Smooth muscle cell (in vitro differentiated cells): ENCODE results near the gene ARMC2. TPM values are rescaled to one million over a fixed set of nuclear protein-coding genes. Genes with fewer than 3 reads are reported as not detected.

Source experiments
- DNase-seq: peaks from one replicate; lab custom pipeline; 2025; ENCODE audit not compliant: unreplicated experiment; lab: John Stamatoyannopoulos, UW
- H2AFZ ChIP-seq: fragments of 200-600 bp; sonication (generic); 2 replicates; pipeline ENCODE4 v1.6.0; 2016; ENCODE audit warnings: antibody characterized with exemption, low read depth, mild to moderate bottlenecking
- H3F3A ChIP-seq: fragments of 200-600 bp; sonication (generic); 2 replicates; pipeline ENCODE4 v1.6.0; 2017; ENCODE audit warnings: antibody characterized with exemption, low read depth
- H3K27ac ChIP-seq: fragments of 200-600 bp; sonication (generic); 2 replicates; pipeline ENCODE4 v1.5.1; 2016; ENCODE audit warnings: low read depth, mild to moderate bottlenecking
- H3K27me3 ChIP-seq: fragments of 200-600 bp; sonication (generic); 2 replicates; pipeline ENCODE4 v1.6.1; 2016; ENCODE audit warnings: low read depth, mild to moderate bottlenecking
- H3K36me3 ChIP-seq: fragments of 200-600 bp; sonication (generic); 2 replicates; pipeline ENCODE4 v1.5.1; 2016; ENCODE audit warnings: low read depth
- H3K4me1 ChIP-seq: fragments of 200-600 bp; sonication (generic); 2 replicates; pipeline ENCODE4 v1.5.1; 2016; ENCODE audit warnings: low read depth
- H3K4me2 ChIP-seq: fragments of 200-600 bp; sonication (generic); 2 replicates; pipeline ENCODE4 v1.6.0; 2016; ENCODE audit warnings: mild to moderate bottlenecking
- H3K4me3 ChIP-seq: fragments of 200-600 bp; sonication (generic); 2 replicates; pipeline ENCODE4 v1.5.1; 2016; ENCODE audit warnings: mild to moderate bottlenecking
- H3K79me2 ChIP-seq: fragments of 200-600 bp; sonication (generic); 2 replicates; pipeline ENCODE4 v1.6.0; 2016; ENCODE audit warnings: low read depth, mild to moderate bottlenecking
- H3K9ac ChIP-seq: fragments of 200-600 bp; sonication (generic); 2 replicates; pipeline ENCODE4 v1.6.0; 2016; ENCODE audit warnings: low read depth
- H3K9me3 ChIP-seq: fragments of 200-600 bp; sonication (generic); replicated peaks from 2 replicates; pipeline ENCODE4 v1.5.1; 2016; ENCODE audit warnings: low read depth
- H4K20me1 ChIP-seq: fragments of 200-600 bp; sonication (generic); 2 replicates; pipeline ENCODE4 v1.6.0; 2016; ENCODE audit warnings: low read depth
- CTCF ChIP-seq: fragments of 200-600 bp; sonication (generic); IDR thresholded peaks from 2 replicates; pipeline ENCODE4 v1.5.1; 2017; ENCODE audit warnings: borderline replicate concordance, mild to moderate bottlenecking, antibody characterized with exemption; ENCODE audit not compliant: insufficient read depth, poor library complexity, severe bottlenecking
- WGBS: methylation state at CpG from one replicate; pipeline ENCODE4 v1.1.7; 2016; ENCODE audit warnings: low lambda C conversion rate; 5-methylcytosine and 5-hydroxymethylcytosine counted together
- polyA plus RNA-seq: library from polyadenylated mRNA; unstranded; fragments of >200 nt; fragmentation: Nextera tagmentation; extraction: Ambion mirVana; gene quantifications from 2 replicates; pipeline ENCODE4 v1.2.1, GENCODE V29; 2016
- total RNA-seq: library from RNA; depleted of rRNA; stranded (reverse); fragments of >200 nt; gene quantifications from 2 replicates; pipeline ENCODE4 v1.2.3, GENCODE V29; 2014

ARMC2 gene
- total and polyA plus RNA-seq, 2 experiments from 2014 or later, result 2.0 to 2.6 TPM

DNA sequence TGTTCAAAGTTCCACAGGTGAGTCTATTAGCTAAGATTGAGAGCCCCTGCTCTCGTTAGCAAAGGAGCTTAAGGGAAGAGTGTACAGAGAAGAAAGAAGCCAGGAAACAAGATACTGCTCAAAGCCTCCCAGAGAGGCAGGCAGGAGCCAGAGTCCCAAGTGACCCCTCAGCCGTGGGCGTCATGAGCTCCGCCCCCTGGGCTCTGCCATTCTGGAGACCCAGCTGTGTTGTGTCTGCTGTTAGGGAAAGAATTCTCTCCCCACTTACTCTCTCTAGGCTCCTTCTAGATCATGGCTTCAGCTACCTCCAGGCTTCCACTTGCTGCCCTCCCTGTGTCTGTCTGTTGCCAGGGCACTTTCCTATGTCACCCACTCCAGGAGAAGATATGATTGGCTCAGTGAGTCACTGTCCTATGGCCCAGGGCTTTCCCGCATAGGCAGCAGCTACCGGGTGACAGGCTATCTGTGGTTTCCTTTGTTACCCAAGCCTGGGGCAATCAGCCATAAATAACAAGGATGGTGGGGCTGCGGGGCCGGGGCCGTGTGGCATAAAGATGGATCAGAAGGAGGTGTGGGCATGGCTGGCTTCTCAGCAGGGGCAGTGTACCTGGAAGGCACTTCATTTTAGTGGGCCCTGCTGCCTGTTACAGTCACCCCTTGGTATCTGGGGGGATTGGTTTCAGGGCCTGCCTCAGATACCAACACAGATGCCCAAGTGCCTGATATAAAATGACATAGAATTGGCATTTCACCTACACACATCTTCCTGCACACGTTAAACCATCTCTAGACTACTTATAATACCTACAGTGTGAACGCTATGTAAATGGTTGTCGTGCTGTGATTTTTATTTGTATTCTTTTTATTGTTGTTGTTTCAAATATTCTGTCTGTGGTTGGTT lies 118.9 kb downstream of the ARMC2 start:
- DNase-seq, result no peak
- Histone ChIP-seq H3K9me3 (no peaks in the 10 kb centered on the region), H3K9ac (peak overlapping the region; percentile 7), H3K79me2 (no peaks in the 10 kb centered on the region), H2AFZ (no peak overlapping the region), H4K20me1 (no peaks in the 10 kb centered on the region), H3K4me1 (peaks cover 11% of the 10 kb centered on the region), H3F3A (no peaks in the 10 kb centered on the region), H3K36me3 (no peaks in the 10 kb centered on the region), H3K4me2 (peak overlapping the region; percentile 9), H3K27me3 (no peaks in the 10 kb centered on the region), H3K27ac (peak overlapping the region; percentile 29), H3K4me3 (no peak overlapping the region)
- TF ChIP-seq CTCF, result no peak
- 50% methylated on average over 12 of the region's 12 CpGs for WGBS

DNA sequence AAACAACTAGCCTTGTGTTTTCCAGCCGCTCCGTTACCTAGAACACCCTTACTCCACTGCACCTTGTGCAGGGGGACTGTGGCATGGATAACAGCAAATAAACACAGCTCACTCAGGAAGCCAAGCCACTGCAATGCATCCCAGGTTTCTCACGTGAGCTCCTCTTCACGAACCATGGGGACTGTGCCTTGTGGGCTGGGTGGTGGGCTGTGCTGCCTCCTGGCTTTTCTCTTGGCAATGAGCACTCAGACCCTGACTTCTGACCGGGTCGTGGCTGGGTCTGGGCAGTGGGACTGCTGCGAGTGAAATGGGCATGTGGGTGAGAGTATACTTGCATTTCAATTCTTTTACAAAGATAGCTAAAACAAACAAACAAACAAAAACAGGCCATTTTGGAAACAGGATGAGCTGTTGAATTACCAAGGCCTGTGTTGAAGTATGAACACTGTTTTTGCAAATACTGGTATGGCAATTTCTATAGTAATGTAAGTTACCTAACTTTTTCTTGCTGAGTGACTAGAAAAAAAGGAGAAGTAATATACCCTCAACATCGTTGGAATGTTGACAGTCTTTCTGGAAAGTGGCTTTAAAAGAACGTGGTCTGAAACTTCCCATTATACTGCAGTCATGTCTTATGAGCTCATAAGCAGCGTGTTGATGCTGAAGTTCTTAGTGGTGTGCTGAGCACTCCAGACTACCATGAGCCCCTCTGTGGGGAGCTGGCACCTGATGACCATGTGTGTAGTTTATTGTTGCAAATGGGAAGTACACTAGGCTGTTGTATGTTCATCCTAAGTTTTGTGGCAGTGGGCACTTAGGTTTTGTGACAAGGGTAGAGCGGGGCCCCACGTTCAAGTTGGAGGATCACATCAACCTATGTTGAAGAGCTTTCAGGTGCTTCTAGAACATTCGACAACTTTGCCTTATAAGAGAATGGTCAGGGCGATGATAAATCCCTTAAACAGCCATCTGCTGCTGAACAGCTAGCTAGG lies 120.4 kb downstream of the ARMC2 start:
- H3K4me1 ChIP-seq, result peaks cover 11% of the 10 kb centered on the region
- no peak overlapping the region for H3K9ac ChIP-seq
- H3K27me3 ChIP-seq, result no peaks in the 10 kb centered on the region
- H3K4me3 ChIP-seq, result no peak overlapping the region
- no peak overlapping the region for H2AFZ ChIP-seq
- H3K36me3 ChIP-seq, result no peaks in the 10 kb centered on the region
- H4K20me1 ChIP-seq, result no peaks in the 10 kb centered on the region
- no peak for TF ChIP-seq CTCF
- 75% methylated on average over 14 of the region's 14 CpGs for WGBS
- DNase-seq, result no peak
- H3F3A ChIP-seq, result no peaks in the 10 kb centered on the region
- no peak overlapping the region for H3K4me2 ChIP-seq
- no peaks in the 10 kb centered on the region for H3K79me2 ChIP-seq
- no peak overlapping the region for H3K27ac ChIP-seq
- H3K9me3 ChIP-seq, result no peaks in the 10 kb centered on the region

GRCh38 chr6:108969776-108970175 lies 121.6 kb downstream of the ARMC2 start:
- H3K36me3 ChIP-seq, result no peaks in the 10 kb centered on the region
- no peak overlapping the region for H3K4me3 ChIP-seq
- no peaks in the 10 kb centered on the region for H3K27me3 ChIP-seq
- H2AFZ ChIP-seq, result no peak overlapping the region
- no peaks in the 10 kb centered on the region for H4K20me1 ChIP-seq
- TF ChIP-seq CTCF, result no peak
- peak overlapping the region; percentile 64 for H3K27ac ChIP-seq
- 69% methylated on average over 2 of the region's 2 CpGs for WGBS
- DNase-seq, result no peak
- H3K9me3 ChIP-seq, result no peaks in the 10 kb centered on the region
- no peaks in the 10 kb centered on the region for H3F3A ChIP-seq
- no peak overlapping the region for H3K9ac ChIP-seq
- no peaks in the 10 kb centered on the region for H3K79me2 ChIP-seq
- H3K4me2 ChIP-seq, result peak overlapping the region; percentile 51
- H3K4me1 ChIP-seq, result peaks cover 11% of the 10 kb centered on the region
